WERI-Rb-1 (cell line): Measurements from ENCODE around the gene NBAS.

Source experiments
- DNase-seq: peaks from one replicate; pipeline ENCODE4 v3.0.0-alpha.2; 2020
- H3K27ac ChIP-seq: fragments of 250-450 bp; sonication (Bioruptor Pico); 2 replicates; pipeline ENCODE4 v1.5.1; 2020; ENCODE audit warnings: mild to moderate bottlenecking, moderate library complexity
- H3K27me3 ChIP-seq: fragments of 250-450 bp; sonication (Bioruptor Pico); 2 replicates; pipeline ENCODE4 v1.5.1; 2021; ENCODE audit warnings: mild to moderate bottlenecking, low read depth, moderate library complexity; ENCODE audit not compliant: insufficient read depth, severe bottlenecking
- H3K36me3 ChIP-seq: fragments of 250-450 bp; sonication (Bioruptor Pico); 2 replicates; pipeline ENCODE4 v1.5.1; 2020; ENCODE audit warnings: mild to moderate bottlenecking, moderate library complexity
- H3K4me3 ChIP-seq: 2 replicates; pipeline ENCODE4 v1.5.1; 2011; ENCODE audit warnings: low read depth, mild to moderate bottlenecking, control low read depth, low read length
- H3K9me3 ChIP-seq: fragments of 250-450 bp; sonication (Bioruptor Pico); 2 replicates; pipeline ENCODE4 v1.5.1; 2021; ENCODE audit warnings: mild to moderate bottlenecking, moderate library complexity; ENCODE audit not compliant: severe bottlenecking
- CTCF ChIP-seq: IDR thresholded peaks from 2 replicates; pipeline ENCODE4 v1.5.1; 2011; ENCODE audit warnings: low read depth, mild to moderate bottlenecking, control low read depth, inconsistent platforms, low read length

Gene NBAS

GRCh38 chr2:15584767-15585469 is 23.8 kb upstream of the NBAS start:
- Histone ChIP-seq H3K9me3 (no peaks in the 10 kb centered on the region), H3K27ac (no peak overlapping the region), H3K27me3 (no peaks in the 10 kb centered on the region), H3K4me3 (no peak overlapping the region), H3K36me3 (no peaks in the 10 kb centered on the region)
- DNase-seq: no peak
- TF ChIP-seq CTCF: no peak

- no peak overlapping the region for H3K27ac ChIP-seq
- no peak for DNase-seq
- TF ChIP-seq CTCF: no peak
- H3K9me3 ChIP-seq: no peaks in the 10 kb centered on the region
- H3K36me3 ChIP-seq: no peaks in the 10 kb centered on the region
- no peaks in the 10 kb centered on the region for H3K27me3 ChIP-seq
- H3K4me3 ChIP-seq: no peak overlapping the region
Measured at GRCh38 chr2:15584316-15584715, 23.2 kb upstream of the NBAS start.

- Histone ChIP-seq H3K9me3 (no peaks in the 10 kb centered on the region), H3K27ac (no peak overlapping the region), H3K27me3 (no peaks in the 10 kb centered on the region), H3K36me3 (no peaks in the 10 kb centered on the region), H3K4me3 (no peak overlapping the region)
- no peak for DNase-seq
- no peak for TF ChIP-seq CTCF
Measured at GRCh38 chr2:15583826-15584225, 22.7 kb upstream of the NBAS start.

- no peak for DNase-seq
- H3K4me3 ChIP-seq: no peak overlapping the region
- H3K36me3 ChIP-seq: no peaks in the 10 kb centered on the region
- no peak for TF ChIP-seq CTCF
- H3K9me3 ChIP-seq: no peaks in the 10 kb centered on the region
- no peak overlapping the region for H3K27ac ChIP-seq
- H3K27me3 ChIP-seq: no peaks in the 10 kb centered on the region
Measured at GRCh38 chr2:15582710-15583357, 21.7 kb upstream of the NBAS start.

GRCh38 chr2:15580451-15580850 is 19.3 kb upstream of the NBAS start:
- no peak overlapping the region for H3K4me3 ChIP-seq
- H3K9me3 ChIP-seq: no peaks in the 10 kb centered on the region
- TF ChIP-seq CTCF: no peak
- no peaks in the 10 kb centered on the region for H3K27me3 ChIP-seq
- no peaks in the 10 kb centered on the region for H3K36me3 ChIP-seq
- no peak for DNase-seq
- H3K27ac ChIP-seq: no peak overlapping the region
